ENCODE results near the gene PKMYT1. TPM values are rescaled to one million over a fixed set of nuclear protein-coding genes. Genes with fewer than 3 reads are reported as not detected.
"Not testable (repeated sequence)": the region's sequence is repeated elsewhere in the genome, so short reads cannot be mapped to it uniquely, and the experiment has no call there.

The PKMYT1 gene
- total and polyA plus RNA-seq, 4 donors: 3.1 to 32.6 (median 13.6) TPM

DNA sequence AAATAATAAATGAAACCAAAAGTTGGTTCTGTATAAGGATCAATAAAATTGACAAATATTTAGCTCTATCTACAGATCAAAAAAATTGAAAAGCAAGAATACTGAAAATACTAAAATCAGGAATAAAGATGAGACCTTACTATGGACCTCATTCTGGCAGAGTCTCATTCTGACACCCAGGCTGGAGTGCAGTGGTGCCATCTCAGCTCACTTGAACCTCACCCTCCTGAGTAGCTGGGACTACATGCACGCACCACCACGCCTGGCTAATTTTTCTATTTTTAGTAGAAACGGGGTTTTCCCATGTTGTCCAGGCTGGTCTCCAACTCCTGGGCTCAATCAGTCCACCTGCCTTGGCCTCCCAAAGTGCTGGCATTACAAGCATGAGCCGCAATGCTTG is 38.2 kb downstream of the PKMYT1 start:
- Histone ChIP-seq H3K4me3 (ENCODE audit: low read depth, low read length) (no peak overlapping the region), H3K4me1 (ENCODE audit: control insufficient read depth, insufficient read depth, low read length) (no peaks in the 10 kb centered on the region), H3K27me3 (ENCODE audit: control insufficient read depth, insufficient read depth, low read length) (no peaks in the 10 kb centered on the region), H3K36me3 (ENCODE audit: control insufficient read depth, insufficient read depth, low read length) (peaks cover 66% of the 10 kb centered on the region), H3K27ac (ENCODE audit: low read depth, low read length) (no peak overlapping the region), H3K9me3 (ENCODE audit: control insufficient read depth, insufficient read depth, low read length) (no peaks in the 10 kb centered on the region)
- no peak for DNase-seq (ENCODE audit: low read depth in 4 of 6, low spot score in 6 of 6)
- 93% methylated on average over 4 of the region's 4 CpGs for WGBS (ENCODE audit: insufficient coverage)

DNA sequence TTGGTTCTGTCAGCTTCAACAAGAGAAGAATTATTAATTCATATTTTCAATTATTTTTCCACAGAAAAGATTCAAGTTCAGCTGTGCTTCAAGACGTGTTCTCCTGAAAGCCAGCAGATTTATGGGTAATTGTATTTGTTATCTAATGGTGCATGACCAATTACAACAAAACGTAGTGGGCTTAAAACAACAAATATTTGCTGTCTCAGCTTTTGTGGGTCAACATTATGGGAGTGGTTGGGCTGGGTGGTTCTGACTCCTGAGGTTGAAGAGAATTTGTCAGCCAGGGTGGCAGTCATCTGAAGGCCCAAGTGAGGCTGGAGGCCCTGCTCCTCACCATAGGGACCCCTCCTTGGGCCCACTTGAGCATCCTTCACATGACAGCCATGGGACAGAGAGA is 40.3 kb downstream of the PKMYT1 start:
- Histone ChIP-seq H3K9me3 (ENCODE audit: control insufficient read depth, insufficient read depth, low read length) (no peaks in the 10 kb centered on the region), H3K27me3 (ENCODE audit: control insufficient read depth, insufficient read depth, low read length) (no peaks in the 10 kb centered on the region), H3K27ac (ENCODE audit: low read depth, low read length) (no peak overlapping the region), H3K4me3 (ENCODE audit: low read depth, low read length) (no peak overlapping the region), H3K4me1 (ENCODE audit: control insufficient read depth, insufficient read depth, low read length) (no peaks in the 10 kb centered on the region), H3K36me3 (ENCODE audit: control insufficient read depth, insufficient read depth, low read length) (peaks cover 83% of the 10 kb centered on the region)
- no CpG with 5 or more reads among the region's 2 CpGs for WGBS (ENCODE audit: insufficient coverage)
- no peak for DNase-seq (ENCODE audit: low read depth in 4 of 6, low spot score in 6 of 6)

- Histone ChIP-seq H3K9me3 (ENCODE audit: control insufficient read depth, insufficient read depth, low read length) (no peaks in the 10 kb centered on the region), H3K27ac (ENCODE audit: low read depth, low read length) (no peak overlapping the region), H3K4me3 (ENCODE audit: low read depth, low read length) (no peak overlapping the region), H3K36me3 (ENCODE audit: control insufficient read depth, insufficient read depth, low read length) (peaks cover 89% of the 10 kb centered on the region), H3K4me1 (ENCODE audit: control insufficient read depth, insufficient read depth, low read length) (no peaks in the 10 kb centered on the region), H3K27me3 (ENCODE audit: control insufficient read depth, insufficient read depth, low read length) (no peaks in the 10 kb centered on the region)
- DNase-seq (ENCODE audit: low read depth in 4 of 6, low spot score in 6 of 6): no peak
- WGBS (ENCODE audit: insufficient coverage): 95% methylated on average over 9 of the region's 12 CpGs
These were observed 42.0 kb downstream of the PKMYT1 start for GRCh38 chr16:2938206-2938605.

- no peaks in the 10 kb centered on the region for H3K9me3 ChIP-seq (ENCODE audit: control insufficient read depth, insufficient read depth, low read length)
- no peak for DNase-seq (ENCODE audit: low read depth in 4 of 6, low spot score in 6 of 6)
- H3K36me3 ChIP-seq (ENCODE audit: control insufficient read depth, insufficient read depth, low read length): peaks cover 92% of the 10 kb centered on the region
- WGBS (ENCODE audit: insufficient coverage): 89% methylated on average over 24 of the region's 24 CpGs
- no peak overlapping the region for H3K27ac ChIP-seq (ENCODE audit: low read depth, low read length)
- no peak overlapping the region for H3K4me3 ChIP-seq (ENCODE audit: low read depth, low read length)
- no peaks in the 10 kb centered on the region for H3K4me1 ChIP-seq (ENCODE audit: control insufficient read depth, insufficient read depth, low read length)
- no peaks in the 10 kb centered on the region for H3K27me3 ChIP-seq (ENCODE audit: control insufficient read depth, insufficient read depth, low read length)
These were observed 43.1 kb downstream of the PKMYT1 start for GRCh38 chr16:2937170-2937569.

DNA sequence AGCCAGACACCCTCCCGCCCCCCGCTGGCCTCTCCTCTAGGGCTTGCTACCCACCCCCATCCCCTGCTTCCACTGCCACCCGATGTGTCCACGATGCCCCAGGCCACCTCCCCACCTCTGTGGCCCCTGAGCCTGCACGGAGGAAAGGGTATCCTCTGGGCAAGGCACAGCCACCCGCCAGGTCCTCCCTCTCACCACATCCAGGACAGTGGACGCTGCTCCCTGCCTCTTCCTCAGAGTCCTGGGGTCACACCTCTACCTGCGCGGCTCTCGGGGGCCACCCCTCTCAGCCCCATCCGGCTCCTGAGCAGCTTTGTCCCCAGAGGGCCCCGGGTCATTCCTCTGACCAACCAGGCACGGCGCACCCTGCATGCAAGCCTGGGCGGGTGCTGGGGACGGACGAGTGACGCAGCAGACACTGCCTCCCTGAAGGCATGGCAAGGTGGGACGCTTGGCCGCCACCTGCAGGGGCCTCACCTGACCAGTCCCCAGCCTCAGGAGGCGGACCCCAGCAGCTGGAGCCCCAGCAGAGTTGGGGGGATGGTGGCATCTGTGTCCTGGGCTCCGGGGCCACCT is 43.7 kb downstream of the PKMYT1 start:
- 86% methylated on average over 21 of the region's 22 CpGs for WGBS (ENCODE audit: insufficient coverage)
- peaks cover 95% of the 10 kb centered on the region for H3K36me3 ChIP-seq (ENCODE audit: control insufficient read depth, insufficient read depth, low read length)
- no peaks in the 10 kb centered on the region for H3K4me1 ChIP-seq (ENCODE audit: control insufficient read depth, insufficient read depth, low read length)
- H3K4me3 ChIP-seq (ENCODE audit: low read depth, low read length): no peak overlapping the region
- no peak for DNase-seq (ENCODE audit: low read depth in 4 of 6, low spot score in 6 of 6)
- no peaks in the 10 kb centered on the region for H3K27me3 ChIP-seq (ENCODE audit: control insufficient read depth, insufficient read depth, low read length)
- H3K9me3 ChIP-seq (ENCODE audit: control insufficient read depth, insufficient read depth, low read length): no peaks in the 10 kb centered on the region
- no peak overlapping the region for H3K27ac ChIP-seq (ENCODE audit: low read depth, low read length)

GRCh38 chr16:2934450-2934849 is 45.8 kb downstream of the PKMYT1 start:
- 83% methylated on average over 12 of the region's 15 CpGs for WGBS (ENCODE audit: insufficient coverage)
- no peak overlapping the region for H3K27ac ChIP-seq (ENCODE audit: low read depth, low read length)
- H3K9me3 ChIP-seq (ENCODE audit: control insufficient read depth, insufficient read depth, low read length): no peaks in the 10 kb centered on the region
- H3K4me3 ChIP-seq (ENCODE audit: low read depth, low read length): no peak overlapping the region
- H3K27me3 ChIP-seq (ENCODE audit: control insufficient read depth, insufficient read depth, low read length): no peaks in the 10 kb centered on the region
- no peaks in the 10 kb centered on the region for H3K4me1 ChIP-seq (ENCODE audit: control insufficient read depth, insufficient read depth, low read length)
- DNase-seq (ENCODE audit: low read depth in 4 of 6, low spot score in 6 of 6): no peak
- peaks cover 96% of the 10 kb centered on the region for H3K36me3 ChIP-seq (ENCODE audit: control insufficient read depth, insufficient read depth, low read length)

GRCh38 chr16:2933701-2934100 is 46.5 kb downstream of the PKMYT1 start:
- peaks cover 96% of the 10 kb centered on the region for H3K36me3 ChIP-seq (ENCODE audit: control insufficient read depth, insufficient read depth, low read length)
- H3K4me3 ChIP-seq (ENCODE audit: low read depth, low read length): no peak overlapping the region
- no peaks in the 10 kb centered on the region for H3K27me3 ChIP-seq (ENCODE audit: control insufficient read depth, insufficient read depth, low read length)
- H3K9me3 ChIP-seq (ENCODE audit: control insufficient read depth, insufficient read depth, low read length): no peaks in the 10 kb centered on the region
- DNase-seq (ENCODE audit: low read depth in 4 of 6, low spot score in 6 of 6): no peak
- no peak overlapping the region for H3K27ac ChIP-seq (ENCODE audit: low read depth, low read length)
- no peaks in the 10 kb centered on the region for H3K4me1 ChIP-seq (ENCODE audit: control insufficient read depth, insufficient read depth, low read length)
- 92% methylated on average over 17 of the region's 22 CpGs for WGBS (ENCODE audit: insufficient coverage)

DNA sequence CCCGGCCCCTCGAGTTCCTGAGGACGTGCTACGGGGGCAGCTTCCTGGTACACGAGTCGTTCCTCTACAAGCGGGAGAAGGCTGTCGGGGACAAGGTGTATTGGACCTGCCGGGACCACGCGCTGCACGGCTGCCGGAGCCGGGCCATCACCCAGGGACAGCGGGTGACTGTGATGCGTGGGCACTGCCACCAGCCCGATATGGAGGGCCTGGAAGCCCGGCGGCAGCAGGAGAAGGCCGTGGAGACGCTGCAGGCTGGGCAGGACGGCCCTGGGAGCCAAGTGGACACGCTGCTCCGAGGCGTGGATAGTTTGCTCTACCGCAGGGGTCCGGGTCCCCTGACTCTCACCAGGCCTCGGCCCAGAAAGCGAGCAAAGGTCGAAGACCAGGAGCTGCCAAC is 47.1 kb downstream of the PKMYT1 start:
- Histone ChIP-seq H3K27me3 (ENCODE audit: control insufficient read depth, insufficient read depth, low read length) (no peaks in the 10 kb centered on the region), H3K36me3 (ENCODE audit: control insufficient read depth, insufficient read depth, low read length) (peaks cover 94% of the 10 kb centered on the region), H3K9me3 (ENCODE audit: control insufficient read depth, insufficient read depth, low read length) (no peaks in the 10 kb centered on the region), H3K4me3 (ENCODE audit: low read depth, low read length) (no peak overlapping the region), H3K4me1 (ENCODE audit: control insufficient read depth, insufficient read depth, low read length) (no peaks in the 10 kb centered on the region), H3K27ac (ENCODE audit: low read depth, low read length) (no peak overlapping the region)
- no peak for DNase-seq (ENCODE audit: low read depth in 4 of 6, low spot score in 6 of 6)
- WGBS (ENCODE audit: insufficient coverage): 96% methylated on average over 30 of the region's 30 CpGs

DNA sequence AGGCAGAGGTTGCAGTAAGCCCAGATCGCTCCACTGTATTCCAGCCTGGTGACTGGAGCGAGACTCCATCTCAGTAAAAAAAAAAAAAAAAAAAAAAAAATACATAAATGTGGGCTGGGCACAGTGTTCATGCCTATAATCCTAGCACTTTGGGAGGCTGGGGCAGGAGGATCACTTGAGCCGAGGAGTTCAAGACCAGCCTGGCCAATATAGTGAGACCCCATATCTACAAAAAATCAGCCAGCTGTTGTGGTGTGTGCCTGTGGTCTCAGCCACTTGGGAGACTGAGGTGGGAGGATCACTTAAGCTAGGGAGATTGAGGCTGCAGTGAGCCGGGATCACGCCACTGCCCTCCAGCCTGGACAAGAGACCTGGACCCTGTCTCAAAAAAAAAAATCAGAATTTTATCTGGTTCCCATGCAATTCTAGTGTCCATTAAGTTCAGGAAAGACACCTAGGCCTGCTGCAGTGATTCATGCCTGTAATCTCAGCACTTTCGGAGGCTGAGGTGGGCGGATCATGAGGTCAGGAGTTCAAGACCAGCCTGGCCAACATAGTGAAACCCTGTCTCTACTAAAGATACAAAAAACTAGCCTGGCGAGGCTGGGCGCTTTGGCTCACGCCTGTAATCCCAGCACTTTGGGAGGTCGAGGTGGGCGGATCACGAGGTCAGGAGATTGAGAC is 48.9 kb downstream of the PKMYT1 start:
- H3K27ac ChIP-seq (ENCODE audit: low read depth, low read length); H3K4me1 ChIP-seq (ENCODE audit: control insufficient read depth, insufficient read depth, low read length); H3K27me3 ChIP-seq (ENCODE audit: control insufficient read depth, insufficient read depth, low read length); H3K4me3 ChIP-seq (ENCODE audit: low read depth, low read length); DNase-seq (ENCODE audit: low read depth in 4 of 6, low spot score in 6 of 6); H3K9me3 ChIP-seq (ENCODE audit: control insufficient read depth, insufficient read depth, low read length): not testable (repeated sequence)
- H3K36me3 ChIP-seq (ENCODE audit: control insufficient read depth, insufficient read depth, low read length): peaks cover 77% of the 10 kb centered on the region
- WGBS (ENCODE audit: insufficient coverage): 80% methylated on average over 6 of the region's 13 CpGs

GRCh38 chr16:2930236-2930635 is 50.0 kb downstream of the PKMYT1 start:
- H3K4me3 ChIP-seq (ENCODE audit: low read depth, low read length): no peak overlapping the region
- H3K4me1 ChIP-seq (ENCODE audit: control insufficient read depth, insufficient read depth, low read length): peaks cover 13% of the 10 kb centered on the region
- H3K27me3 ChIP-seq (ENCODE audit: control insufficient read depth, insufficient read depth, low read length): no peaks in the 10 kb centered on the region
- H3K27ac ChIP-seq (ENCODE audit: low read depth, low read length): no peak overlapping the region
- H3K9me3 ChIP-seq (ENCODE audit: control insufficient read depth, insufficient read depth, low read length): no peaks in the 10 kb centered on the region
- 96% methylated on average over 14 of the region's 15 CpGs for WGBS (ENCODE audit: insufficient coverage)
- H3K36me3 ChIP-seq (ENCODE audit: control insufficient read depth, insufficient read depth, low read length): peaks cover 65% of the 10 kb centered on the region
- no peak for DNase-seq (ENCODE audit: low read depth in 4 of 6, low spot score in 6 of 6)
